Measurements from ENCODE around the gene PCNX4. TPM values are rescaled to one million over a fixed set of nuclear protein-coding genes. Genes with fewer than 3 reads are reported as not detected.

The PCNX4 gene
- total and polyA plus RNA-seq, 9 donors: 19.2 to 83.4 (median 56.8) TPM

GRCh38 chr14:60101786-60102185, 10.1 kb downstream of the PCNX4 start:
- no peak overlapping the region for H3K27ac ChIP-seq
- no peaks in the 10 kb centered on the region for H3K9me3 ChIP-seq
- no peak overlapping the region for H3K4me3 ChIP-seq
- peaks cover 4% of the 10 kb centered on the region for H3K4me1 ChIP-seq (ENCODE audit: insufficient read depth)
- H3K36me3 ChIP-seq: no peaks in the 10 kb centered on the region
- no peak for TF ChIP-seq POLR2A (IDR thresholded peaks at IDR 0.05)
- TF ChIP-seq EP300 (IDR thresholded peaks at IDR 0.05): no peak
- no peak for DNase-seq
- no peaks in the 10 kb centered on the region for H3K27me3 ChIP-seq
- intact Hi-C loops (cut with DNase I): no loop called here
- WGBS, 3 donors: 90 to 98% (median 95%) methylated on average over 1 of the region's 1 CpG

GRCh38 chr14:60102389-60102788, 10.7 kb downstream of the PCNX4 start:
- intact Hi-C loops (cut with DNase I): no loop called here
- Histone ChIP-seq H3K4me1 (ENCODE audit: insufficient read depth) (peaks cover 6% of the 10 kb centered on the region), H3K27ac (no peak overlapping the region), H3K9me3 (no peaks in the 10 kb centered on the region), H3K27me3 (no peaks in the 10 kb centered on the region), H3K36me3 (no peaks in the 10 kb centered on the region), H3K4me3 (no peak overlapping the region)
- 31 to 38% (median 35%) methylated on average over 2 of the region's 2 CpGs for WGBS, 3 donors
- no peak for DNase-seq
- TF ChIP-seq CTCF (IDR thresholded peaks at IDR 0.05): no peak
- no peak for TF ChIP-seq EP300 (IDR thresholded peaks at IDR 0.05)
- TF ChIP-seq POLR2A (IDR thresholded peaks at IDR 0.05): no peak

GRCh38 chr14:60106339-60106738, 14.6 kb downstream of the PCNX4 start:
- 32 to 42% (median 40%) methylated on average over 2 of the region's 2 CpGs for WGBS, 3 donors
- H3K27me3 ChIP-seq: no peaks in the 10 kb centered on the region
- intact Hi-C loops (cut with DNase I): no loop called here
- TF ChIP-seq CTCF (IDR thresholded peaks at IDR 0.05) (no peak), EP300 (IDR thresholded peaks at IDR 0.05) (no peak), POLR2A (IDR thresholded peaks at IDR 0.05) (no peak)
- no peak overlapping the region for H3K27ac ChIP-seq
- DNase-seq: no peak
- H3K4me1 ChIP-seq (ENCODE audit: insufficient read depth): peaks cover 3% of the 10 kb centered on the region
- H3K9me3 ChIP-seq: no peaks in the 10 kb centered on the region
- H3K36me3 ChIP-seq: no peaks in the 10 kb centered on the region
- no peak overlapping the region for H3K4me3 ChIP-seq

- H3K4me1 ChIP-seq (ENCODE audit: insufficient read depth): peaks cover 3% of the 10 kb centered on the region
- TF ChIP-seq EP300 (IDR thresholded peaks at IDR 0.05): no peak
- no peak for TF ChIP-seq CTCF (IDR thresholded peaks at IDR 0.05)
- TF ChIP-seq POLR2A (IDR thresholded peaks at IDR 0.05): no peak
- no peaks in the 10 kb centered on the region for H3K36me3 ChIP-seq
- no peak for DNase-seq
- intact Hi-C loops (cut with DNase I): no loop called here
- H3K9me3 ChIP-seq: no peaks in the 10 kb centered on the region
- H3K27ac ChIP-seq: no peak overlapping the region
- H3K27me3 ChIP-seq: no peaks in the 10 kb centered on the region
- 67 to 72% (median 68%) methylated on average over 4 of the region's 4 CpGs for WGBS, 3 donors
- no peak overlapping the region for H3K4me3 ChIP-seq
These were observed 15.8 kb downstream of the PCNX4 start for GRCh38 chr14:60107477-60107876.

- Histone ChIP-seq H3K9me3 (no peaks in the 10 kb centered on the region), H3K4me3 (no peak overlapping the region), H3K36me3 (no peaks in the 10 kb centered on the region), H3K4me1 (ENCODE audit: insufficient read depth) (peaks cover 3% of the 10 kb centered on the region), H3K27ac (no peak overlapping the region), H3K27me3 (no peaks in the 10 kb centered on the region)
- TF ChIP-seq EP300 (IDR thresholded peaks at IDR 0.05) (no peak), CTCF (IDR thresholded peaks at IDR 0.05) (no peak)
- intact Hi-C loops (cut with DNase I): no loop called here
- WGBS, 3 donors: 92 to 96% (median 94%) methylated on average over 2 of the region's 2 CpGs
- no peak for DNase-seq
These were observed 20.0 kb downstream of the PCNX4 start for GRCh38 chr14:60111732-60112131.

Measured in ovary (tissue), 9 donors.